Tibial nerve (tissue), 4 donors: ENCODE data around the gene GNAQ. TPM values are rescaled to one million over a fixed set of nuclear protein-coding genes. Genes with fewer than 3 reads are reported as not detected.

ENCODE experiments used
- DNase-seq, 2 donors: peaks; one replicate each; pipeline ENCODE4 v3.0.0-alpha.2; 2019; ENCODE audit warnings: low spot score in 2 of 2
- H3K27ac ChIP-seq, 4 donors: fragments of 200-600 bp; sonication (generic) in 3 of 4; one replicate each; pipeline ENCODE4 v1.5.1; 2017 to 2019; ENCODE audit warnings: mild to moderate bottlenecking in 1 of 4
- H3K27me3 ChIP-seq, 2 donors: fragments of 200-600 bp; sonication (generic) in 1 of 2; one replicate each; pipeline versions ENCODE4 v1.5.1 to v1.6.0; 2017 to 2019
- H3K36me3 ChIP-seq, 3 donors: fragments of 200-600 bp; sonication (generic); one replicate each; pipeline ENCODE4 v1.5.1; 2018 to 2019
- H3K4me1 ChIP-seq, 4 donors: fragments of 200-600 bp; sonication (generic) in 3 of 4; one replicate each; pipeline ENCODE4 v1.5.1; 2017 to 2019
- H3K4me3 ChIP-seq, 4 donors: fragments of 200-600 bp; sonication (generic) in 3 of 4; one replicate each; pipeline ENCODE4 v1.5.1; 2017 to 2019; ENCODE audit warnings: mild to moderate bottlenecking in 1 of 4, moderate library complexity in 1 of 4
- H3K9me3 ChIP-seq, 4 donors: fragments of 200-600 bp; sonication (generic) in 3 of 4; one replicate each; pipeline ENCODE4 v1.5.1; 2017 to 2019
- EP300 ChIP-seq, 2 donors: sonication (generic); formaldehyde crosslinking; IDR thresholded peaks; one replicate each; pipeline ENCODE4 v1.6.1; 2017; ENCODE audit warnings: antibody characterized with exemption in 2 of 2, mild to moderate bottlenecking in 1 of 2
- POLR2A ChIP-seq, 2 donors: fragments of 450-650 bp; IDR thresholded peaks; one replicate each; pipeline ENCODE4 v1.6.1; 2017; ENCODE audit warnings: antibody characterized with exemption in 2 of 2, mild to moderate bottlenecking in 2 of 2, moderate library complexity in 2 of 2
- WGBS, 2 donors: methylation state at CpG; one replicate each; pipeline ENCODE4 v1.1.5; 2018; 5-methylcytosine and 5-hydroxymethylcytosine counted together
- total RNA-seq, 4 donors: library from RNA; depleted of rRNA; stranded (reverse); fragments of >200 nt; gene quantifications; one replicate each; pipeline ENCODE4 v1.1.0, GENCODE V29; 2016
- TF ChIP-seq, protein P1 (sequence below), 5 experiments: fragments of 200-600 bp in 3 of 5; fragments of 450-650 bp in 2 of 5; sonication (generic) in 3 of 5; IDR thresholded peaks; one replicate each; pipeline ENCODE4 v1.5.1; 2016 to 2019; ENCODE audit warnings: antibody characterized with exemption in 5 of 5, mild to moderate bottlenecking in 3 of 5, moderate library complexity in 2 of 5

The GNAQ gene
- total RNA-seq, 4 donors from 2014 or later: 38.7 to 50.3 (median 41.6) TPM

- TF ChIP-seq EP300 (IDR thresholded peaks at IDR 0.05) (no peak), POLR2A (IDR thresholded peaks at IDR 0.05) (no peak)
- TF ChIP-seq, protein P1, sequence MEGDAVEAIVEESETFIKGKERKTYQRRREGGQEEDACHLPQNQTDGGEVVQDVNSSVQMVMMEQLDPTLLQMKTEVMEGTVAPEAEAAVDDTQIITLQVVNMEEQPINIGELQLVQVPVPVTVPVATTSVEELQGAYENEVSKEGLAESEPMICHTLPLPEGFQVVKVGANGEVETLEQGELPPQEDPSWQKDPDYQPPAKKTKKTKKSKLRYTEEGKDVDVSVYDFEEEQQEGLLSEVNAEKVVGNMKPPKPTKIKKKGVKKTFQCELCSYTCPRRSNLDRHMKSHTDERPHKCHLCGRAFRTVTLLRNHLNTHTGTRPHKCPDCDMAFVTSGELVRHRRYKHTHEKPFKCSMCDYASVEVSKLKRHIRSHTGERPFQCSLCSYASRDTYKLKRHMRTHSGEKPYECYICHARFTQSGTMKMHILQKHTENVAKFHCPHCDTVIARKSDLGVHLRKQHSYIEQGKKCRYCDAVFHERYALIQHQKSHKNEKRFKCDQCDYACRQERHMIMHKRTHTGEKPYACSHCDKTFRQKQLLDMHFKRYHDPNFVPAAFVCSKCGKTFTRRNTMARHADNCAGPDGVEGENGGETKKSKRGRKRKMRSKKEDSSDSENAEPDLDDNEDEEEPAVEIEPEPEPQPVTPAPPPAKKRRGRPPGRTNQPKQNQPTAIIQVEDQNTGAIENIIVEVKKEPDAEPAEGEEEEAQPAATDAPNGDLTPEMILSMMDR (IDR thresholded peaks at IDR 0.05): no peak
- WGBS, 2 donors: 85 to 86% methylated on average over 3 of the region's 3 CpGs
- Histone ChIP-seq H3K4me3 (no peak overlapping the region), H3K9me3 (peaks cover 0 to 8% (median 2%) of the 10 kb centered on the region in 4 donors), H3K36me3 (peaks cover 0 to 29% (median 0%) of the 10 kb centered on the region in 3 donors), H3K27me3 (no peaks in the 10 kb centered on the region), H3K4me1 (peaks cover 0 to 20% (median 3%) of the 10 kb centered on the region in 4 donors), H3K27ac (no peak overlapping the region)
- no peak for DNase-seq
Measured at GRCh38 chr9:77773381-77773780, 258.2 kb downstream of the GNAQ start.

DNA sequence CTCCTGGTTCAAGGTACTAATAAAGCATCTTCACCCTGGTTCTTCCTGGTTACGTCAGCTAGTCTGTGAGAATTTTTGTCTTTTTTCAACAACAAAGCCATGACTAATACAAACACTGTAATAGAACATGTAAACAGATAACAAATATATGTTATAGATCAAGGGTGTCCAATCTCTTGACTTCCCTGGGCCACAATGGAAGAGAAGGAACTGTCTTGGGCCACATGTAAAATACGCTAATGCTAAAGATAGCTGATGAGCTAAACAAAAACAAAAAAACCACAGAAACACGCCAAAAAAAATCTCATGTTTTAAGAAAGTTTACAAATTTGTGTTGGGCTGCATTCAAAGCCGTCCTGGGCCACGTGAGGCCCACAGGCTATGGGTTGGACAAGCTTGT, 259.0 kb downstream of the GNAQ start:
- no peak for DNase-seq
- TF ChIP-seq POLR2A (IDR thresholded peaks at IDR 0.05): no peak
- no peak for TF ChIP-seq EP300 (IDR thresholded peaks at IDR 0.05)
- TF ChIP-seq, protein P1 (IDR thresholded peaks at IDR 0.05): no peak
- 72 to 79% methylated on average over 5 of the region's 5 CpGs for WGBS, 2 donors
- Histone ChIP-seq H3K36me3 (peaks cover 0 to 22% (median 0%) of the 10 kb centered on the region in 3 donors), H3K27ac (no peak overlapping the region), H3K4me3 (no peak overlapping the region), H3K4me1 (peaks cover 0 to 20% (median 3%) of the 10 kb centered on the region in 4 donors), H3K27me3 (no peaks in the 10 kb centered on the region), H3K9me3 (peaks cover 0 to 6% (median 1%) of the 10 kb centered on the region in 4 donors)

GRCh38 chr9:77771171-77771570, 260.4 kb downstream of the GNAQ start:
- TF ChIP-seq POLR2A (IDR thresholded peaks at IDR 0.05): no peak
- TF ChIP-seq EP300 (IDR thresholded peaks at IDR 0.05): no peak
- TF ChIP-seq, protein P1 (IDR thresholded peaks at IDR 0.05): no peak
- H3K4me1 ChIP-seq: peaks cover 0 to 23% (median 3%) of the 10 kb centered on the region in 4 donors
- WGBS, 2 donors: 91 to 93% methylated on average over 3 of the region's 3 CpGs
- no peak overlapping the region for H3K4me3 ChIP-seq
- H3K27me3 ChIP-seq: no peaks in the 10 kb centered on the region
- no peak overlapping the region for H3K27ac ChIP-seq
- peaks cover 0 to 3% (median 0%) of the 10 kb centered on the region in 4 donors for H3K9me3 ChIP-seq
- DNase-seq: no peak
- peaks cover 0 to 9% (median 0%) of the 10 kb centered on the region in 3 donors for H3K36me3 ChIP-seq

DNA sequence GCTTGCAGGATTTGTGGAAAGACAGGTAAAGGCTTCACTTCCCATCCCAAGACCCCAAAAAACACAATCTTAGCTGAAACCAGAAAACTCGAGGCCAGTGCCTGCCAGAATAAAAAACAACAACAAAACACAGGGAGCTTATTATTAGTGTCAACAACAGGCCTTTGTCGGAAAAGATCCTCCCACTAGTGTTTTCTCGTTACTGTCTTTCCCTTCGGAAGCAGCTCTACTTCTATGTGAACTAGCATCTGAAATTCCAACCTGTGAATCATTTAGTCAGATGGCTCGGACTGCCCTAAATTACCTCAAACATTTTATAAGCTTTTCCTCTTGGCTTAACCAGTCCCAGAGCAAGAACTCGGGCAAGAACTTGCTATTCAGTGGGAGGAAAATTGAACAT, 261.3 kb downstream of the GNAQ start:
- DNase-seq: no peak
- peaks cover 0 to under 1% (median 0%) of the 10 kb centered on the region in 3 donors for H3K36me3 ChIP-seq
- 44 to 48% methylated on average over 6 of the region's 6 CpGs for WGBS, 2 donors
- H3K27ac ChIP-seq: peak overlapping the region in 2 of 4 donors; percentile 32 to 50
- H3K9me3 ChIP-seq: no peaks in the 10 kb centered on the region
- TF ChIP-seq EP300 (IDR thresholded peaks at IDR 0.05) (no peak), POLR2A (IDR thresholded peaks at IDR 0.05) (no peak)
- TF ChIP-seq, protein P1 (IDR thresholded peaks at IDR 0.05): no peak
- H3K27me3 ChIP-seq: no peaks in the 10 kb centered on the region
- H3K4me1 ChIP-seq: peaks cover 0 to 23% (median 3%) of the 10 kb centered on the region in 4 donors
- H3K4me3 ChIP-seq: no peak overlapping the region

GRCh38 chr9:77769246-77769645, 262.4 kb downstream of the GNAQ start:
- Histone ChIP-seq H3K4me3 (no peak overlapping the region), H3K36me3 (no peaks in the 10 kb centered on the region), H3K27me3 (no peaks in the 10 kb centered on the region), H3K27ac (no peak overlapping the region), H3K9me3 (no peaks in the 10 kb centered on the region), H3K4me1 (peaks cover 0 to 23% (median 3%) of the 10 kb centered on the region in 4 donors)
- 75 to 78% methylated on average over 5 of the region's 5 CpGs for WGBS, 2 donors
- peak in 1 of 2 donors; percentile 61 for TF ChIP-seq EP300 (IDR thresholded peaks at IDR 0.05)
- TF ChIP-seq, protein P1 (IDR thresholded peaks at IDR 0.05): no peak
- TF ChIP-seq POLR2A (IDR thresholded peaks at IDR 0.05): no peak
- DNase-seq: no peak
